Kidney glomerular epithelial cell (primary cell): Measurements from ENCODE around the gene RNASEL.
A peak's percentile ranks its signal among the peaks of the same experiment; 100 is the strongest.

Source experiments
- DNase-seq: peaks from one replicate; lab custom pipeline; 2025; lab: John Stamatoyannopoulos, UW

The RNASEL gene

DNA sequence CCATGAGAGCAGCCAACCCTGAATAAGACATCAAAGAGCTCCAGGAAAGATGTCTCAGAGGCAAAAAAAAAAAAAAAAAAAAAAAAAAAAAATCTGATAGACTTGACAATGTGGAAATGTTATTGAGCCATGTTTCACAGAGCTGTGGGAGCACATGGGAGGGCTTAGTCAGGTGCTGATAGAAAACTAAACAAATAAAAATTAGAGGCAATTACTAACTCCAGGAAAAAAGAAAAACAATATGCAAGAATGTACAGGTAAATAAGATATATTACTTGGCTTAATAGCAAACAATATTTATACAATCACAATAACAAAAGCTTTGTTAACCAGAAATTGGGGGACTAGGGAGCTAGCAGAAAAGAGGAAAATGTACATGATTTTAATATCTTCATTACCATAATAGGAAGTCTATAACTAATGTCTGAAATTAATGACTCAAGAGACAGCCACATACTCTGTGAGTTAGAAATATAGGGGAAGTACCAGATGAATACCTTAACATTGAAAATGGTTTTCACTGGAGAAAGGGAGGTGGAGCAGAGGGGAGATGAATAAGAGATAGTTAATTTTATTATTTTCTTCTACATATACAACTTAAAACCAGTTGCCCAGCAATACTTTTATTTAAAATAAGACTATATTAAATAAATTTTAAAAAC is 32.0 kb upstream of the RNASEL start:
- DNase-seq: no peak

DNA sequence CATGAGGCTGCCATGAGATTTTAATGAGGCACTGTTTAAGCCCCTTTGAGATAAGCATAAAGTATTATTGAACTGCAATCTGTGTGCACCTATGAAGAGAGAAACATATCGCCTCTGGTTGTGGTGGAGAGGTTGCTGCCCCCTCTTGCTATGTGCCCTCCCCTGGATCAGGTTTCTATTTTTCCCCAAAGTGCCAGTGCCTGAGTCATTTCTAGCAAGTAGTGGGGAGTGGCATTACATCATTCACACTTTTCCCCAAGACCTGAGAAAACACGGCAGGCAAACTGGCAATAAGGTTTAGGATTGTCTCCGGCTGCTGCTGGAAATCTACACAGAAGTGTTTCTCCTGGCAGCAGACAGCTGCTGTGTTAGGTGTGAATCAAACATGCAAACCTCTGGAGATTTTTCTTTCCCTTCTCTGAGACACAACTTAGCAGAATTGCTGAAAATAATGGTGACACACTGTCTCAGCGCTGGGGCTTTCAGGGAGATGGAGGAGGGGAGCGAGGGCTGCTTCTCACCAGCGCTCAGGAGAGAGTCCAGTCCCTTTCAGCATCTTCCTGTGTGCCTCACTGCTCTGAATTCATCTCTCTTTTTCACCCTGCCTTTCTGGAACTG is 28.8 kb upstream of the RNASEL start:
- peak; percentile 19 for DNase-seq

- no peak for DNase-seq
These were observed 28.0 kb upstream of the RNASEL start for GRCh38 chr1:182617014-182617429.

DNA sequence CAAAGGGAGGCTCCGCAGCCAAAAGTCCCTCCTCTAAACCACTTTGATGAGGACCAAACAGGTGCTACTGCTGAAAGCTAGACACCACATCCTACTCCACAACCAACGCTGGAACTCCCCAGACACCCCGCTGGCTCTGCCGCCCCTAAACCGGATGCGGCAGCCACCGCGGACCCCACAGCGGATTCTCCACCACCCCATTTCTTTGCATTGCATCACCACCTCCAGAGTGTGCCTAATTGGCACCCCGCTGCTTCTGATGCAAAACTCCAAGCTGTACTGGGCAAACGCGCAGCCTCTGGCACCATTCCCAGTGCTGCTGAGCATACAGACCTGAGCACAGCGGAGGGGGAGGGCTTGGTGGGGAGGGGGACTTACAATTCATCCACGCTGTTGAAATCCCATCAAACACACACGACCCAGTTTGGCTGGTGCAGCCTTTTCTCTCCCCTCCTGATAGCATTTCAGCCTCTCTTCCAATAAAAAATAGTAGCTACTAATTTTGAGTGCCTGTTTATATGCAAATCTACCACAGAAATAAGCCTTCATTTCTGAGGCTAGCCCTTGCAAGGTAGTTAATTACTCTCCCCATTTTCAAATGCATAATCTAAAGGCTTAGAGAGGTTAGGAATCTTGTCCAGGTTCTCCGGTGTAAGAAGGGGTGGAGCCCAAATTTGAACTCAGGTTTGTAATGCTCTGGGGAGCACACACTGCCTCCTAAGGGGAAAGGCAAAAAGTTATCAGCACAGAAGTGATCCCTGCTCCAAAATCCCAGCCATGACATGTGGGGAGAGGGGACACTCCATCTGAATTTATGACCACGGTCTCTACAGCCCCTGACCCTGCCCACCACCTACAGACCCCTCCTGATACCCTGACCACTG is 27.3 kb upstream of the RNASEL start:
- DNase-seq: no peak

DNA sequence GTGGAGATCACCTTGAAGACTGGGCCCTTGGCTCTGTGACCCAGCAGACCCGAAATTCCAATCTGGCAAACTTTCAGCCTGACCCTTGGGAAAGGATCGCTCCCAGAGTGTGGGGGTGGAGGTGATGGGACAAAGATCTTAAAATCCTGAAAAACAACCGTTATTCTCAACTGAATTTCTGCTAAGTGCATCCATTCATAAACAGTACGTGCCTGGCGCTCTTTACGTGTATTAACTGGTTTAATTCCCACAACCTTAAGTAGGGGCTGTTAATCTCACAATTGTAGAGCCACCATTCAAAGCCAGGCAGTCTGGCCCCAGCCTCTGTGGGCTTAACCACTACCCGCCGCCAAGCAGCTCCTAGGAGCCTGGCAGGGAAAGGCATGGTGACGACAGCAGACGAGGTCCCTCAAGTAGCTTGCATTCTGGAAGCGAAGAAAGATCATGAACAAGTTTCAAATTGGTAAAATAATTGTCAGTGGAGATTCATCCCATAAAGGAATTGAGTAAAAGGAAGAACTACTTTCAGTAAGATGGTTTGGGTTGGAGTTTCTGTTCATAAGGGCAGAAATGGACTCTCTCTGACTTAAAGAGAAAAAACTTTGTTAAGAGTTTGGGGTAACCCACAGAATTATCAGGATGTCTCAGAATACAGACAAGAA is 26.5 kb upstream of the RNASEL start:
- DNase-seq: no peak

- peak; percentile 53 for DNase-seq
These were observed 25.9 kb upstream of the RNASEL start for GRCh38 chr1:182614796-182615454.

DNA sequence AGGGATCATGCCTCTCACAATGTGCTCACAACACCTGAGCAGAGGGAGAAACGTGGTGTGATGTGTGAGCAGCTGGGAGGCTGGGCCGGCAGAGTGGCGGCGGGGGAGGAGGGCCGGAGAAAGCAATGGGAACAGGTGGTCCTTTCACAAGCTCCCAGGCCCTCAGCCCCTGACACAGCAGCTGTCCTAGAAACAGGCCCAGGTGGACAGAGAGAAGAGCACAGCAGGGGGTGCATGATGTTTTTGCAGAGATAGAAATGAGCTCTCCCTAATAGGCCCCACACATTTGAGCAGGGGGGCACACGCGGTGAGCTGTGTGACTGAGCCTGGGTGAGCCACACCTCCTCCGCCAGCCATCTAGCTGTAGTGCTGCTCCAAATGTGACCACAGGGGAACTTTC is 22.7 kb upstream of the RNASEL start:
- DNase-seq: no peak

GRCh38 chr1:182611326-182611725 is 22.3 kb upstream of the RNASEL start:
- no peak for DNase-seq

GRCh38 chr1:182610606-182611194 is 21.6 kb upstream of the RNASEL start:
- no peak for DNase-seq

GRCh38 chr1:182608845-182609610 is 20.0 kb upstream of the RNASEL start:
- DNase-seq: no peak

DNA sequence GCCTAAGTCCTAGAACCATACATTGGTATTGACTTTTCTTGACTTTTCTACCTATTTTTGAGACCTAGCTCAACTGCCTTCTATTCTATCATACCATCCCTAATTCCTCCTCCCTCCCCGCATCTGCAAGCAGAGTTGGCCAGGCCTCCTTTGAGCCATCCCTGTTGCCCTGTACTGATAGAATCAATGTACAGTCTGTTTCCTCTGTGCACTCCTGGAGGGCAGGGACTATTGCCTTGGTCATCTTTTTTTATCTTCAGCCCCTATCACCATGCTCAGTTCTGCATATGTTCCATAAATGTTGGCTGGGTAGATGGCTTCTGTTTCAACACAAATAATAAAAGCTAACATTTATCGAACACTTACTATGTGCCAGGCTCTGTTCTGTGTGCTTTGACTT is 19.2 kb upstream of the RNASEL start:
- no peak for DNase-seq

GRCh38 chr1:182607566-182607965 is 18.5 kb upstream of the RNASEL start:
- no peak for DNase-seq

DNA sequence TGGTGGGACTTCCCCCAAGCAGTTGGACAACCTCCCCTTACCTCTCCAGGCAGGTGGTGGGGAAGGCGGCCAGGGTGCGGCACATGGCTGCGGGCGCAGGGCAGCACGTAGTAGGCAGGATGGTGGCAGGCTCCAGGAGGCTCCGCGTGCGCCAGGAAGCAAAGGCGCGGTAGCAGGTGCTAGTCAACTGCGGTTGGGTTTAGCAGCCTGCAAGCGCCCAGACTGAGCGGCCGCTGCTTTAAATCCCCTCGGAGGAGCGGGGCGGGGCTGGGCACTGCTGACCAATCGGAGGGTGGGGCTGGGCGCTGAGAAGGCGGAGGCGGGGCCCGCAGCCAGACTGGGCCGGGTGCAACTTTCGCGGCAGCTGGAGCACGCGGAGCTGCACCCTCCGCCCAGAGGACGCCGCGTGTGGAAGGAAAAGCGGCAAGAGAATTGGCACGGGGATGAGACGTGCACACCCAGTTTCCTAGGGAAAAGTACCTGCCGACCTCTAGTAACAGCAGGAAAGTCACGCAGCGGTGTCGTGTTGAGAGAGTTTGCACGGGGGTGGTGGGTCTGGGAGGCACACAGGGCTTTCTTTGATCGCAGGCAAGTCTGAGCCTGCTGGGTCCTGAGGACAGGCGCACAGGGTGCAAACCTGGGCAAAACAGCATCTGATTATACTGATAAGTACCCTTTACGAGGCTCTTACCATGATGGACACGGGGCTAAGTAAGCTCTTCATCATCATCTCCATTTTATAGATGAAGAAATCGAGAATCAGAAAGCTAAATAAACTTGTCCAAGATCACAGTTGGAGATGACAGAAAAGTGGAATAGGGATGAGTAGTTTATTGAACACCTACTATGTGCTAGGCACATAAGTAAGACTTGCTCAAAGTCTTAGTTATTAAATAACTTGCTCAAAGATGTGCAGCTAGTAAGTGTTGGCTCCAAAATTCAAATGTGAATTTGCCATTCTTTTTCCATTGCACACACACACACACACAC is 15.4 kb upstream of the RNASEL start, which contains the start of gene RGS16:
TSS of gene RGS16 (minus strand) at position 215 of the 990 bp plus-strand sequence. CDS start at position 85, 130 bp downstream.
- DNase-seq: peak; percentile 54

DNA sequence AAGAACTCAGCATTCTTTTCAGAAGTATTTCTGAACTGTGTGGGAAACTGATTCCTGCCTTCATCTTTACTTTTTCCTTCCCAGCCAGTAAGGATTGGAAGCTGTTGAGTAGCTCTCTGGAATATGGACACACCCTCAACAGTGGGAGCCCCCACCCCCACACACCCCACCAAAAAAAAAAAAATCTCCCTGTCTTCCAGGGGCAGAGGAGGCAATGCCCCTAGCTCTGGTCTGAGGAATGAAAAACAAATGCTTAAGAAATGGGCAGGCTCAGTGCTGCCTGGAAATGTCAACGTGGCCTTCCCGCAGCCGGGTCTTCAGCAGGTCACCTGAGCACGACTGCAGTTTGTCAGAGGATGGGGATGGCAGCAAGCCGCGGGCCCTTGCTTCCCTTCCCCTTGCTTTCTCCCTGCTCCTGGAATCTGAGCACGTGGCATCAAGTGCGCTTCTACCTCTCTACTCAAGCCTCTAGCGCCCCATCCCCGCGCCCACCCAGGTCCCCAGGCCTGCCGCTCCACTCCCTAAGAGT is 14.7 kb upstream of the RNASEL start:
- no peak for DNase-seq

DNA sequence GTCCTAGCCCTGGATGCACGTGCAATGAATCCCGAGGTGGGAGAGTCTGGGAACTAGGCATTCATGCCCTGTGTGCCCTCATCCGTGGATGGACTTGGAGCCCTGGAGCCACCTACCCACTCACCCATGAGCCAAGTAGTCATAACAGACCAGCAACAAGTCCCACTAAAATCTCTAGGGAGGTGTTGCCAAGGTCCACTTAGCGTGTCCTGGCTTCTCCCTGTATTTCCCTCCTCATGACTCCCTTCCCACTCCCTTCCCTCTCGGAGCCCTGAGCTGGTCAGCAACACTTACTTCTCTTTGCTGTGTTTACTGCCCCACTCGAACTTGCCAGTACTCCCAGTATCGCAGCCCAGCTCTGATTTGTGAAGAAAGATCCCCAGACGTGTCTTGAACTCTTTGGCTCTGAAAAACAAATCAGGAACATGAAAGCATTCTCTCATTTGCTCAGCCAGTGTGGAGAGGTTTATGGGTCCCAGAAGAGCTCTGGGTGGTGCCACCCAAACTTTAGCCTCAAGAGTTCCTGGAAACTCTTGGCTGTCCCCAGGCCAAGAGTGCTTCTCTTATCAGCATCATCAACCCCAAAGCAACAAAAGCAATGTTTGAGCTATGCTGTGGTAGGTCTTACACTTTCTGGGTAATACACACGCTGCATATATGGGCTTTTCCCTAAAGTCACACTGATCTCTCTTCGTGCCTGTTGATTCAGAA is 14.0 kb upstream of the RNASEL start:
- DNase-seq: no peak

DNA sequence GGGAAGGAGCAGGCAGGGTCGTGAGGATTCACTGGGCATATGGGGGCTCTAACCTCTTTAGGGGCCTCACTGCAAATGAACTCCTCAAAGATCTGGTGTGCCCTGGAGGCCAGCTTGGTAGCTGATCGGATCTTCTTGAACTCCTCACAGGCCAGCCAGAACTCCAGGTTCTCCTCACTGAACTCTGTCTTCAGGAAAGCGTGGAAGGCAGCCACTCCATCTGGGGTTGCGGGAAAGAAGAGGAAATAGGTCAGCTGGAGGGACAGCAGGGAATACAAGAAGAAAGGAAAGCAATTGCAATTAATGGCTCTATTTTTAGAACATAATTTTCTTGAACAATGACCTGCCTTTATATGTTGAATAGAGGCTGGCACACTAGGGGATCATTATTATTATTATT is 12.9 kb upstream of the RNASEL start:
- DNase-seq: no peak

GRCh38 chr1:182601416-182601786 is 12.3 kb upstream of the RNASEL start:
- DNase-seq: peak; percentile 60

DNA sequence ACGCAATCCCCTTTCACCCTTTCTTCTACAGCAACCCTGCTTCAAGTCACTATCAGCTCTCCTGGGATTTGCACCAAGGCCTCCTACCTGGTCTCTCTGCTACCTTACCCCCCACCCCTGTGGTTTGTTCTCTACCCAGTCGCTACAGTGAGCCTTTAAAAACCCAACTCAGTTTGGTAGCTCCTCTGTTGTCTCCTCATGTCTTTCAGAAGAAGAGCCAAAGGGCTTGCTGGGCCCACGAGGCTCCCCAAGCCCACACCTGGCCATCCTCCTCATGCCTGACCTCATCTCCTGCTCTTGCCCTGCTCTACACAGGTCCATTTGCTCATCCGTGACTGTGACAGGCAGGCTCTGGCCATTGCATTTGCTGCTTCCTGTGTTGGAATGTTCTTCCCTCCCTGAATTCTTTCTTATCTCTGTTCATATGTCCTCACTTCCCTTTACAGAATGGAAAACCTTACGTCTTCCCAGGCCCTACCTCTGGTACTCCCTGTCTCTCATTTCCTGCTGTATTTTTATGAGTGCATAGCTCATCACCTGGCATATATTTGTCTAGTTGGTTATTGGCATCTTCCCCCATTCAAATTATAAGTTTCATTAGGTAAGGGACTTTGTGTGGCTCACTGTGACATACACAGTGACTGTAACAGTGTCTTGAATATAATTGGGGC is 11.8 kb upstream of the RNASEL start:
- no peak for DNase-seq
